ENCODE data around the gene PARP8.

GRCh38 chr5:50725800-50726474 lies 59.5 kb downstream of the PARP8 start:
- TF ChIP-seq RELA (CRISPR knock-in tag; IDR thresholded peaks at IDR 0.05; ENCODE audit: borderline replicate concordance) = no peak
- TF ChIP-seq CTCF (IDR thresholded peaks at IDR 0.05) = no peak

All from WTC11 (cell line).